ENCODE results near the gene MYLK2.
"Not testable (repeated sequence)": the region's sequence is repeated elsewhere in the genome, so short reads cannot be mapped to it uniquely, and the experiment has no call there.

Gene MYLK2

DNA sequence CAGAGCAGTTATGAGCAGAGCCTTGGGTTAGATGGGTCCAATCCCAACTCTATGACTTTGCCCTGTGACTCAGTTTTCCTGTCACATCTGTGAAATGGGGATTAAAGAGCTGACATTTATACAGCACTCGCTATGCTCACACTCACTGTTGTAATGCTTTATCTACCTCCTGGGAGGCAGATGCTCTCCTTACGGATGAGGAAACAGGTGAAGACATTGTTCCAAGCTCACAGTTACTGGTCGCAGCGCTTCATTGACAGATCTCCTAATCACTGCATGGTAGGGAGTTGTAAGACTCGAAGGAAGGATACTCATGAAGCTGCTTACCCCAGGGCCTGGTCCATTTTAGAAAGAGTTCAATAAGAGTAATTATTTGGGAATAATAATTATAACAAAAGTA is 2.9 kb upstream of the MYLK2 start:
- no peak for DNase-seq

DNA sequence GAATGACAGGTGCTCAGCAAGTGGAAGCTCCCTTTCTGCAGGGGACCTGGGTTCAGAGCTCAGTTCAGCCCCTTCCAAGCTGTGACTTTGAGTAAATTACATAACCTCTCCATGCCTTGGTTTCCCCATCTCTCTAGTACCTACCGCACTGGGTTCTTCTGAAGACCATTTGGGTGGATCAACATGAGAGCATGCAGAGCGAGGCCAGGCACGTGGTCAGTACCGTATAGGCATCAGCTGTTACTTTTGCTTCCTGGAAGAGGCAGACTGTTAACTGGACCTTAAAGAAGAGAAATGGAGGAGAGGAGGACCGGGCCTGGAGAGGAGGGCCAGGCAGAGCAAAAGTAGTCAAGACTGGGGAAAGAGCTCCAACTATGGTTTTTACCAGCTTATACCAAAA is 1.7 kb upstream of the MYLK2 start:
- DNase-seq, result no peak

DNA sequence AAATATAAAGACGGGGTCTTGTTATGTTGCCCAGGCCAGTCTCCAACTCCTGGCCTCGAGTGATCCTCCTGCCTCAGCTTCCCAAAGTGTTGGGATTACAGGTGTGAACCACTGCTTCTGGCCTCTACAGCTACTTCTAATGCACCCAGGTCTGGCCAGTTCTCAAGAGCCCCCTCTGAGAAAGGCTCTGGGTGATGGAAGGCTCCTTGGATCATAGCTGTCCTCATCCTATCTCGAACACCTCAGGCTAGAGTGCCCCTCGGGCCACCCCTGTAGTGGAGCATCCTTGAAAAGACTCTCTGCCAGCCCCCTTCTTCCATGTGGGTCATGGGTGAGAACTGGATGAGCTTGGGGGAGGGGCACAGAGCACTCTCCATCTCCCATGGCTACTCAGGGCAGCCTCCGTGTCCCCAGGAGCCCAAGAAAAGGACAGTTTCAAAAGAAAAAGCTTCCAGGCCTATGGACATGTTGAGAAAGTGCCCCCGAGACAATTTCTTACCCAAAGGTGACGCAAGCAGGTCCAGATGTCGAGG is 714 bp upstream of the MYLK2 start:
- no peak for DNase-seq

DNA sequence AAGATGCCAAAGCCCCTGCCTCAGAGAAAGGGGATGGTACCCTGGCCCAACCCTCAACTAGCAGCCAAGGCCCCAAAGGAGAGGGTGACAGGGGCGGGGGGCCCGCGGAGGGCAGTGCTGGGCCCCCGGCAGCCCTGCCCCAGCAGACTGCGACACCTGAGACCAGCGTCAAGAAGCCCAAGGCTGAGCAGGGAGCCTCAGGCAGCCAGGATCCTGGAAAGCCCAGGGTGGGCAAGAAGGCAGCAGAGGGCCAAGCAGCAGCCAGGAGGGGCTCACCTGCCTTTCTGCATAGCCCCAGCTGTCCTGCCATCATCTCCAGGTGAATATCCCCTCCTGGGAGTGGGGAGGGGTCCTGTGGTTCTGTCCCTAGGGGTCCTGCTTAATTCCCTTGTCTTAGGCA is 1.1 kb downstream of the MYLK2 start:
- no peak for DNase-seq

DNA sequence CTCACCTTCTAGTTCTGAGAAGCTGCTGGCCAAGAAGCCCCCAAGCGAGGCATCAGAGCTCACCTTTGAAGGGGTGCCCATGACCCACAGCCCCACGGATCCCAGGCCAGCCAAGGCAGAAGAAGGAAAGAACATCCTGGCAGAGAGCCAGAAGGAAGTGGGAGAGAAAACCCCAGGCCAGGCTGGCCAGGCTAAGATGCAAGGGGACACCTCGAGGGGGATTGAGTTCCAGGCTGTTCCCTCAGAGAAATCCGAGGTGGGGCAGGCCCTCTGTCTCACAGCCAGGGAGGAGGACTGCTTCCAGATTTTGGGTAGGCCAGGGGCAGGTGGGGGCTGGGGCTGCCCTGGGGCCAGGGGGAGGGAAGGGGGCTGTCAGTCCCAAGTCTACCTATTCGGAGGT is 2.3 kb downstream of the MYLK2 start:
- no peak for DNase-seq

DNA sequence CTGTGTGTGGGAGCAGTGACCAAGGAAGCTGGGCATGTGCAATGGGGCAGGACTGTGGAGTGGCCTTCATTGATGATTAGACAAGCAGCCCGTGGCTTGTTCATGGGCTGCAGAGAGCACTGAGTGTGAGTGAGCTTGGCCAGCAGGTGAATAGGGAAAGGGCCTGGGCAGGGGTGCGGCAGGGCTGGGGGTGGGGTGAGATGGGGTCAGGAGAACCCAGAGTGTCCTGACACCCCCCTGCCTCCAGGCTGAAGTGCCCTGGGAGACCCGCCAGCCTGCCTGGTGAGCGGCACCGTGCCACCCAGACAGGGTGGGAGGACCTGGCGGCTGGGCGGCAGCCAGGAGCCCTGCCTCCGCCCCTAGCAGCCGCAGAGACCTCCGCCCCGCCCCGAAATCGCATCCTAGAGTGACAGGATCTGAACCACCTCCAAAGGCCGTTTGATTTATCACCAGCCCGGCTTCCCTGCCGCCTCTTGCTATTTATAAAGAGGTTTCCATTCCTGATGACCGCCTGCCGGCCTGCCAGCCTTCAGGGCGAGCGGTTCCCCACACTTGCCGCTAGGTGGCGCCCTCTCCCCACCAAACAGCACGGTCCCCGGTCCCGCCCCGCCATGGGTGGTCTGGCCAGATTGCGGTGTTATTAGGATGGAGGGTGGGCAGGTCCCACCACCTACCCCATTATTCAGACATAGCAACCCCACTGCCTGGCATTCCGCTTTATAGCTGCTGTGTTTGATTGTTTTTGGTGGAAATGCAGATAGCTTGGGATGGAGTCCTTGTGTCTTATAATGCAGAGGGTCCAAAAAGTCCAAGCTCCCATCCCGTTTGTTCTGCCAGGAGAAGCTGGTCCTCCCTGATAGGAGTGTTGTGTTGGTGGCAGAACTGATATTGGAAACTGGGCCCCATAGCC is 3.5 kb downstream of the MYLK2 start:
- DNase-seq, result peak; percentile 94

DNA sequence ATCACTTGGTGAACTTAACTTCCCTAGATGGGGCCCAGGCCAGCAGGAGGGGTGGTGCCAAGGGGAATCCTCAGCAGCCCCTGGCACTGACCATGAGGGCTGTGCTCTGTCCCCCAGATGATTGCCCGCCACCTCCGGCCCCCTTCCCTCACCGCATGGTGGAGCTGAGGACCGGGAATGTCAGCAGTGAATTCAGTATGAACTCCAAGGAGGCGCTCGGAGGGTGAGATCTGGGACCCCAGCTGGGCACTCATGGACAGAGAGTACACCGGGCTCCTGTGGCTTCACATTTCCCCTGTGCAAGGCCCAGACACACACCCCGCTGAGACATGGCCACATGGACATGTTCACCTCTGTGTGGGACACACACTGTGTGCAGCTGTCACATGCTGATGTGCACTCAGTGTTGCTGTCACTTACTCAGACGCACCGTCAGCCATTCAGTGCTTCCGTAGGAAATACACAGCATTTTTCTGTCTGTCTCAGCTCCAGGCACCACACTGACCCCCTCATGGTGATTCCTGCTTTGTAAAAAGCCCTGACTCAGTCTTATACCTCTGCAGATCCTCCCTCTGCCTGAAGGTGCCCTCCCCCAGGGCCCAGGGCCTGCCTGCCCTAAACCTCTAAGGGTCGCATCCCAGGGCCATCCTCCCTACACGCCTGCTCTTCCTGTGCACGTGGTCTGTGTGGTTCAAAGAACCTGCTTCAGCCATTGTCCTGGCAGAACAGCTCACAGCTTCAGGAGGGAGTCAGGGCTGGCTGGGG is 4.4 kb downstream of the MYLK2 start:
- no peak for DNase-seq

DNA sequence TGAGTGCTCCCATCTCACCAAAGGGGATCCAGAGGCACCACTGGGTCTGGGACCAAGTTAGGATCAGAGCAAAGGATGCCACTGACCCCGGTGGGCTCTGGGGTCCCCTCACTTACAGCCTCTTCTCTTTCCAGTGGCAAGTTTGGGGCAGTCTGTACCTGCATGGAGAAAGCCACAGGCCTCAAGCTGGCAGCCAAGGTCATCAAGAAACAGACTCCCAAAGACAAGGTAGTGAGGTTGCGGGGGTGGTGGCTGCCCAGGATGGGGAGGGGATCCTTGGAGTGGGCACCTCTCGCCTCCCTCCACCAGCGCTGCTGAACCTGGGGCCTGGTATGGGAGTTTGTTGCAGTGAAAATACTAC is 4.9 kb downstream of the MYLK2 start:
- no peak for DNase-seq

DNA sequence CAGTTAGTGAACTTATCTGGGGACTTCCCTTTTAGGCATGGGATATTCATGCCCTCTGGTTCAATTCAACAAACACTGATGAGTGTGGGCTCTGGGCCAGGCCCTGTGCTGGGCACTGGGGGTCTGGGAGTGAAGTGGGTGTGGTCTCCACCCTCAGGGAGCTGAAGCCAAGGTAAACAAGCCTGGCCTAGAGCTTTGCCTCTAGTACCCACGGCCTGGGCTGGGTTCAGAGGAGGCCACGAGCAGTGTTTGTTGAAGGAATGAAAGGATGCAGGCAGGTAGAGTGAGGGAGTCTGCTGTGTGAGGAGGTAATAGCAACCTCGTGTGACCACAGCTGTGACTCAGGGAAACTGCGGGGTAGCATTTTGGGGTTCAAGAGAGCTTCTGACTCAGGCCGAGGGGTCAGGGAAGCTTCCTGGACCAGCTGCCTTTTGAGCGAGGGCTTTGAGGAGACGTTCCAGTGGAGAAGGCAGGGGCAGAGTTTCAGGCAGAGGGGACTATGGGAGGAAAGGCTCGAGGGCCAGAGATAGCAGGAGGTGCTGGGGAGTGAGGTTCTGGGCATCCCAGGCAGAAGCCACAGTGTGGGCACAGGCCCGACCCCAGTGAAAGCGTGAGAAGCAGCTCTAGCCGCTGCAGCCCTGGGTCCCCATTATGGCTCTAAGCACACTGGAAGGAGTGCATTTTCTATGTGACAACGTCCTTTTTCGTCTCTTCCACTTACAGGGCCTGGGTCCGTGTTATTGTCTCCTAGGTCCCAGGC is 5.6 kb downstream of the MYLK2 start:
- no peak for DNase-seq

DNA sequence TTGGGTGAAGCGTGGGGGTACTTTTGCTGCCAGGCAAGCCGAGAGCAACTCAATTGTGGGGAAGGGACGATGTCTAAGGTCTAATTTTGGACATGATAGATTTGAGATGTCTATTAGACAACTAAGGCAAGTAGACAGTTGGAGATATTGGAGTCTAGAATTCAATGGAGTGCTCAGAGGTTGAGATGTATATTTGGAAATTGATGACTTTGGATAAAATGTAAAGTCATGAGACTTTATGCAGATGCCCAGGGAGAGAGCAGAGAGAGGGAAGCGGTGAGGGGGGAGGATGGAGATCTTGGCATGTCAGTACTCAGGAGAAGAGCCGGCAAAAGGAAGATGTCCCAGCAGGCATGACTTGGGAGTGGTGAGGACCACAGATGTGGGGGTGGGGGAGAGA is 6.9 kb downstream of the MYLK2 start:
- no peak for DNase-seq

DNA sequence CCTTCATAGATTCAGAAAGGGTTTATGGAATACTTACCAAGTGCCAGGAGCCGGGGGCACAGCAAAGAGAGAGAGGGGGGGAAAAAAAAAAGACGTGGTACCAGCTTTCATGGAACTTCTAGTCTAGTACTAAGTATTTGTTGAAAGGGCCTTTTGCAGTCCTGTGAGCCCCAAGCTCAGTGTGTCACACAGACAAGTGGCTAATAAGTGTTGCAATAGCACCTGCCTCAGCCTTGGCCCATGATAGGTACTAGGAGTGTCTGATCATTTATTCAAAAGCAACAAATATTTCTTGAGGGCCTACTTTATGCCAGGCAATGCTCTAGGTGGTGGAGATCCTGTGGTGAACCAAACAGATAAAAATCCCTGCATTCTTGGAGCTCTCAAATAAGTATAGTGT is 7.9 kb downstream of the MYLK2 start:
- DNase-seq, result no peak

DNA sequence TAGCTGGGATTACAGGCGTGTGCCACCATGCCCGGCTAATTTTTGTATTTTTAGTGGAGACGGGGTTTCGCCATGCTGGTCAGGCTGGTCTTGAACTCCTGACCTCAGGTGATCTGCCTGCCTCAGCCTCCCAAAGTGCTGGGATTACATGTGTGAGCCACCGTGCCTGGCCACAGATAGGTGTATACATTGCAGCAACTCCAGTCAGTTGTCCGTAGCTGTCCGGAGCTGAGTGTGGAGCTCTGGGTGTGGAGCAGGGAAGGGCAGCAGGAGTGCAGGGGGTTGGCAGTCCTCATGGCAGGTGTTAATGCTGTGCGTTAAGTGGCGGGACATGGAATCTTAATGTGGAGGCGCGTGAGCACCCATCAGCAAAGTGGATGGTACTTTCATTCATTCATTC is 8.9 kb downstream of the MYLK2 start:
- DNase-seq, result not testable (repeated sequence)

DNA sequence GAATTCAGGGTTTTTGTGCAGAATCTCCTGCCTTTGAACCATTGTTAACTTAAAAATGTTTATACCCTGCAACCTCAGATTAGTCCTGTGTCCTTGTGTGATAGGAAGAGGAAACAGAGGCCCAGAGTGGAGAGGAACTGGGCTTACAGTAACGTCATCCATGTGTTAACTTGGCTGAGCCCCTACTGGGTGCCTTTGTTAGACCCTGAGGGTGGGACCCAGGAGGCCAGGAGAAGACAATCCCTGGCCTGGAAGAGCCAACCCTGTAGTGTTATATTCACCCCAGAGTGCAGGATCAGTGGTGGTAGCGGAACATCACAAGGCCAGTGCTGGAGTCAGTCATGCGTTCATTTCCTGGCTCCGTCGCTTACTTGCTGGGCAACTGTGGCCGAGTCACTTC is 10.6 kb downstream of the MYLK2 start:
- DNase-seq, result no peak

DNA sequence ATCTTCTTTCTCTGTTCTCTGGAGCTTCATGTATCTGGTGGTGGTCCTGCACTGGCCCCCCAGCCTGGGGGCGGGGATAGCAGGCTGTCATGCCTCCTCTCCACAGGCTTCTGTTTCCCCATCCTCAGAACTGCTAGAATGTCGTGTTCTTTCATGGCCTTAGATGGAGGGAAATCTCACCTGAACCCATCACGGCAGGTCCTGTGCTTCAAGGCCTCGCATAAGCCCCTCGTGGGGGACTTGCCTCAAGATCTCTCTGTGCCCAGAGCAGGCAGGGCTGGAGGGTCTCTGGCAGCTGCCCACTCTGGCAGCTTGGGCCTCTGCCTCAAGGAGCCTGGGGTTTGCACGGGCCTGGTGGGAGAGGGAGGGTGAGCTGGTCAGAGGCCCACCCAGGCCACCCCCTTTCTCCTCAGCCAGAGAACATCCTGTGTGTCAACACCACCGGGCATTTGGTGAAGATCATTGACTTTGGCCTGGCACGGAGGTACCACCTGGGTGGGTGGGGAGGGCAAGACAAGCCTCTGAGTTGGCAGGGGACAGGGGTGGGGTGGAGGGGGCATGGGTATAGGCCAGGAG is 11.3 kb downstream of the MYLK2 start:
- no peak for DNase-seq

DNA sequence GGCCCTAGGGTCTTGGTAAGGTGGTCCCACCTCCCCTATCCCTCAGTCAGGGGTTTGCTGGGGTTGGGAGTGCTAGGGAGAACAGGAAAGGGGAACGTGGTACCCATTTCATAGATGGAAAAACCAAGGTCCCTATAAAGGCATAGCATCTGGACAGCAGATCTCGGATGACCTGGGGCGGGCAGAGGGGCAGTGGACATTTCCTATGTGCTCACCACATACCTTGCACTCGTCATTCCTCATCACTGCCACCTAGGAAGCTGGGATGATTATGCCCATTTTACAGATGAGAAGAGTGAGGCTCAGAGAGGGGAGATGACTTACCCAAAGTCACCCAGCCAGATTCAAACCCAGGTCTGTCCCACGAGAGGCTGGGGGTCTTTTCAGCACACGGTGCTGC is 12.1 kb downstream of the MYLK2 start:
- no peak for DNase-seq

DNA sequence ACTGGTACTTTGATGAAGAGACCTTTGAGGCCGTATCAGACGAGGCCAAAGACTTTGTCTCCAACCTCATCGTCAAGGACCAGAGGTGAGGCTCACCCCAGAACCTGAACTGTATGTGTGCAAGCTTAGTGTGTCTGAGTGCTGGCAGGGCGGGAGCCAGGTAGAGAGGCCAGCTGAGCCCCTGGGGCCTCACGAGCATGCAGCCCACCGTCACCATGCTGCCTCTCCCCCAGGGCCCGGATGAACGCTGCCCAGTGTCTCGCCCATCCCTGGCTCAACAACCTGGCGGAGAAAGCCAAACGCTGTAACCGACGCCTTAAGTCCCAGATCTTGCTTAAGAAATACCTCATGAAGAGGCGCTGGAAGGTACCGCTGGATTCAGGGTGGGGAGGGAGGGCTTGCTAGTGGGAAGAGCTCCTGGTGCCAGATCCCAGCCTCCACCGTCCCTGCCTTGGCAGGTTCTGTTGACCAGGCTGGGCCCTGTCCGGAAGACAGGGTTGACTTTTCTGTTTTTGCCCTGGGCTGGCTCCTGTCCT is 12.7 kb downstream of the MYLK2 start:
- no peak for DNase-seq

DNA sequence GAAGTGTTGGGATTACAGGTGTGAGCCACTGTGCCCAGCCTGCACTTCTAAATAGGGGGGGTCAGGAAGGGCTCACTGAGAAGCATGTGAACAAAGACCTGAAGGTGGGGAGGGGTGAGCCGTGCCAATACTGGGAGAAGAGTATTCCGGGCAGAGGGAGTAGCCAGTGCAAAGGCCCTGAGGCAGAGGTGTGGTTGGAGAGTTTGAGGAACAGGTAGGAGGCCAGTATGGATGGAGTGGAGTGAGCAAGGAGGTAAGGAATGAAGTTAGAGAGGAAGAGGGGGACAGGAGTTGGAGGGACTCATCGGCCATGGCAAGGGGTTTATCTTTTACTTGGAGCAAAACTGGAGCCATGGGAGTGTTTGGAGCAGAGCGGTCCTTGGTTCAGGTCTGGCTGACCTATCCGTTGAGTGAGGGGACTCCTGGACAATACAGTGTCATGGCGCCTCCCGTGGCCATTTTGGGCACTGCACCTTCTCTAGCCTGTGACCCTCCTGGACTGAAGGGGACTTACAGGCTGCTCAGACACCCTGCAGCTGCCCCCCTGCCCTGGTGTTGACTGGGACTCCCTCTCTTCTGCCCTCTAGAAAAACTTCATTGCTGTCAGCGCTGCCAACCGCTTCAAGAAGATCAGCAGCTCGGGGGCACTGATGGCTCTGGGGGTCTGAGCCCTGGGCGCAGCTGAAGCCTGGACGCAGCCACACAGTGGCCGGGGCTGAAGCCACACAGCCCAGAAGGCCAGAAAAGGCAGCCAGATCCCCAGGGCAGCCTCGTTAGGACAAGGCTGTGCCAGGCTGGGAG is 14.2 kb downstream of the MYLK2 start:
- peak; percentile 85 for DNase-seq

DNA sequence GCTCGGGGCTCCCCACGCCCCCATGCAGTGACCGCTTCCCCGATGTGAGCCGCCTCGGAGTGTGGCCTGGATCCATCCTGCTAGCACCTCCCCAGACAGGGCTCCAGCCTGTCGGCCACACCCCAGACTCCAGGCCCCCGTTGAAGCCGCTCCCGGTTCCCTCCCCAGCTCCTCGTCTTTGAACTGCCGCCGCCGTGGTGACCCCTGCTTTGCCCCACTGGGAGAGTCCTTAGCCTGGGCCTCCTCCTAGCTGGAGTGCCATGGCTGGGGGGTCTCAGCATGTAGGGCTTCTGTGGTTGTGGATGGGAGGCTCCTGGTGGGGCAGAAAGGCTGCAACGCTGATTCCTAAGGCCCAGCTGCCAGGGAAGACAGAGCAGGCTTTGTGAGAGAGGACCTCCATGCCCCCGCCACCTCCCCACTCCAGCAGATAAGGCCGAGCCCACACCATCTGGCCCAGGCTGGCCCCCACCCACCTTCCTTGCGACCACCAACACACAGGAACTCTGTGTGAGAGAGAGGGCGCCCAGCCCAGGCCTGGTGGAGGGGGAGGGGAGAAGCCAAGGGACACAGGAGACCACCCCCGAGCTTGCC is 14.9 kb downstream of the MYLK2 start:
- no peak for DNase-seq

DNA sequence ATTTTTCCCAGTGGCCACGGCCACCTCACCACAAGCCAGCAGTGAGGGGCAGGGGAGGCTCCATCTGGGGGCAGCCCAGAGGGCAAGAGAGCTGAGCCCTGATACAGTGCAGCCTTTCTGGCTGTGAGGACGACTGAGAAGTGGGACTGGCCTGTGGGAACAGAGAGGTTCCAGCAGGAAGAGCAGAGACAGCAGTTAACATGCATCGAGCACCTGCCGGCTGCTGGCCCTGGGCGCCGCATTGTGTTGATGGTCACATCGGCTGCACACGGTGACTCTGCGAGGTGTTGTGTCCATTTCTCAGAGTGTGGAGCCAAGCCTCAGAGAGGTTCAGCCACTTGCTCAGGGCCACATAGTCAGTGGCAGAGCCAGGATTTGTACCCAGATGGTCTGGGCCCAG is 16.4 kb downstream of the MYLK2 start:
- DNase-seq, result no peak

DNA sequence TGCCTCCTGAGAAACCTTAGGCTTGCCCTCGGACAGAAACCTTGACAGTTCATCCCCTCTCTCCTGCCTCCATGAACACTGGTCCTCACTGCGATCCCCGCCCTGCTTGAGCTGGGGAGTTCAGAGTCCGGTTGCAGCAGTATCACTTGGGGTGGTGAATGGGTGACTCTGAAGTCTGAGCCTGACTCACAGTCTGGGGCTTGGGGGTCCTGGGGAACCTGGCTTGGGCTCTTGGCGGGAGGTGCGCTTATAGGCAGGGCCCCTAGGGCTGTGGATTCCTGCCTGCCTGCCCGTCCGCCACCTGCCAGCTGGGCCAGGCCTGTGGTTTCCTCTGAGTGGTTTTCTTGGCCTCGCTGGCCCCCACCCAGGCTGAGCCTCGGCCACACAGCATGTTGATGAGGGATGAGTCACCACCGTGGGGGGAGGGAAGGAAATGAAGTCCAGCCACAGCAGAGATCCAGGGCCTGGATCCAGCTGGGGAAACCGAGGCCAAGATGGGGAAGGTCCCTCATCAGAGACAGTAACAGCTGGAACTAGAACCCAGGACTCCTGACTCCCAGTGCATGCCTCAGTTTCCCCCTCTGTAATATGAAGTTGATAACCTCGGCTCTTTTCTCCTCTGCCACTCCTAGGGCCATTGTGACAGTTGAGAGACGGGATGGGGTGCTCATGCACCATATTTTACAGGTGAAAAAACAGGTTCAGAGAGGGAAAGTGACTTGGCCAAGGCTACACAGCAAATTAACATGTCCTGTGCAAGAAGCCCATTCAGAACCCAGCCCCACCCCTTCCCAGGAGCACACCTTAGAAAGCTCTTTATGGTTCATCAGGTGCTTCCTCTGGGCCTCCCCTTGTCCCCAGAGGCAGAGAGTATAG is 17.1 kb downstream of the MYLK2 start:
- no peak for DNase-seq

Measured in activated CD8-positive, alpha-beta memory T cell treated with anti-CD3 and anti-CD28 coated beads for 24 hours (primary cell).